MM.1S (cell line): ENCODE data around the gene TKT.

Experiments
- EZH2phosphoT487 ChIP-seq: fragments of 300-600 bp; sonication (generic); IDR thresholded peaks from 2 replicates; pipeline ENCODE4 v1.6.1; 2018; ENCODE audit warnings: antibody characterized with exemption, low read length
- TF ChIP-seq, protein P1 (sequence below): fragments of 300-600 bp; sonication (generic); IDR thresholded peaks from 2 replicates; pipeline ENCODE4 v1.5.1; 2016; ENCODE audit warnings: antibody characterized with exemption, low read length, mixed read lengths

DNA sequence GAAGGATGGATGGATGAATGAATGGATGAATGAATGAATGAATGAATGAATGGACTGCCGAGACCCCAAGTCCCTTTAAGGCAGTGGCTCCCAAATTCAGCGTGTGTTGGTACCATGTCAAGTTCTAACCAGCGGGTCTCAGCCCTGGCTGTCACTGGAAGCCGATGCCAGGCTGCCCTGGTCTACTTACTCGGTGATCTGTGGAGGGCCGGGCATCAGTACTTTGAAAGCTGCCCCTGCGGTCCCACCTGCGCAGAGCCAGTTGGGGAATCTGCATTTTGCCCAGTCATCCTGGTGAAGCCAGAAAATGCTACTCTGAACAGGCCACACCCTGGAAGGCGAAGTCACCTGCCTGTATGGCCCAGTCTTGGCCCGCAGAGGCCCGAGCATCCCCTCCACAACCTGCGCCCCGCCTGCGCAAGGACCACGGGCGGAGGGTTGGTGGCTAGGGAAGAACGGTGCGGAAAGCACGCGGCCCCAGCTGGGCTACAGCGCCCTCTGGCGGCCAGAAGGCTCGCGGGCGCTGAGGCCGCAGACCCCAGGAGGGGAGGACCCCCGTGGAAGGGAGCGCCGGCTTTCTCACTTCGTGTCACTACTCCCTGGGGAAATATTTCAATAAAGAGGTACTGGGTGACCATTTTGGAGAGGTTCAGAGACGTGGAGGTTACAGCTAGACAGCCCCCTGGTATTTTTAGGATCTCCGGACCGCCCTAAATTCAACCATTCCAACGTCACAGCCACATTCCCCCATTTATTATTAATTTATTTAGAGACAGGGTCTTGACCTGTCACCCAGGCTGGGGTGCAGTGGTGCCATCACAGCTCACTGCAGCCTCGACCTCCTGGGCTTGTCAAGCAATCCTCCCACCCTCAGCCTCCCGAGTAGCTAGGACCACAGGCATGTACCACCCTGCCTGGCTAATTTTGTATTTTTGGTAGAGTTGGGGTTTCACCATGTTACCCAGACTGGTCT is 59.9 kb downstream of the TKT start:
- TF ChIP-seq, protein P1, sequence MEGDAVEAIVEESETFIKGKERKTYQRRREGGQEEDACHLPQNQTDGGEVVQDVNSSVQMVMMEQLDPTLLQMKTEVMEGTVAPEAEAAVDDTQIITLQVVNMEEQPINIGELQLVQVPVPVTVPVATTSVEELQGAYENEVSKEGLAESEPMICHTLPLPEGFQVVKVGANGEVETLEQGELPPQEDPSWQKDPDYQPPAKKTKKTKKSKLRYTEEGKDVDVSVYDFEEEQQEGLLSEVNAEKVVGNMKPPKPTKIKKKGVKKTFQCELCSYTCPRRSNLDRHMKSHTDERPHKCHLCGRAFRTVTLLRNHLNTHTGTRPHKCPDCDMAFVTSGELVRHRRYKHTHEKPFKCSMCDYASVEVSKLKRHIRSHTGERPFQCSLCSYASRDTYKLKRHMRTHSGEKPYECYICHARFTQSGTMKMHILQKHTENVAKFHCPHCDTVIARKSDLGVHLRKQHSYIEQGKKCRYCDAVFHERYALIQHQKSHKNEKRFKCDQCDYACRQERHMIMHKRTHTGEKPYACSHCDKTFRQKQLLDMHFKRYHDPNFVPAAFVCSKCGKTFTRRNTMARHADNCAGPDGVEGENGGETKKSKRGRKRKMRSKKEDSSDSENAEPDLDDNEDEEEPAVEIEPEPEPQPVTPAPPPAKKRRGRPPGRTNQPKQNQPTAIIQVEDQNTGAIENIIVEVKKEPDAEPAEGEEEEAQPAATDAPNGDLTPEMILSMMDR: peak; percentile 99
- no peak for TF ChIP-seq EZH2phosphoT487
